Ecto neural progenitor cell (in vitro differentiated cells): ENCODE results near the gene ADAMTSL1.

ENCODE experiments used
- DNase-seq: peaks from one replicate; pipeline ENCODE4 v3.0.0-alpha.2; 2018; ENCODE audit warnings: low spot score

Gene ADAMTSL1

DNA sequence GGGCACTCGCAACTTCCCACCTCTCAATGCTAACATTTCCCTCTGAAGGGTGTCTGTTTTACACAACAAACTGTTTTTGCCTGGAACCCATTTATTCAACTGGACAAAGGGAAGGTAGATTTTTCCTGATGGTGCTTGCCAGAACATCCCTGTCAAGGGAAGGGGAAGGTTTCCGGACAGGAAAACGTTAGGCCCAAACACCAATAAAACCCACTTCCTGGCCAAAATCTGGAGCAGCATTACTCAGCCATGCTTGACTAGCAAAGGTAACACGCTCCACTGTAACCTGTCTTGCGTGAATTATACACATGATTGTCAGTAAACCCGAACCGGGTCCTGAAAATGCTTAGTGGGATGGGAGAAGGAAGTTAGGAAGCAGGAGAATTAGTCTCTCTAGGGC is 468.8 kb downstream of the ADAMTSL1 start:
- DNase-seq, result no peak

- DNase-seq, result no peak
Measured at GRCh38 chr9:18947892-18948339, 474.0 kb downstream of the ADAMTSL1 start.

DNA sequence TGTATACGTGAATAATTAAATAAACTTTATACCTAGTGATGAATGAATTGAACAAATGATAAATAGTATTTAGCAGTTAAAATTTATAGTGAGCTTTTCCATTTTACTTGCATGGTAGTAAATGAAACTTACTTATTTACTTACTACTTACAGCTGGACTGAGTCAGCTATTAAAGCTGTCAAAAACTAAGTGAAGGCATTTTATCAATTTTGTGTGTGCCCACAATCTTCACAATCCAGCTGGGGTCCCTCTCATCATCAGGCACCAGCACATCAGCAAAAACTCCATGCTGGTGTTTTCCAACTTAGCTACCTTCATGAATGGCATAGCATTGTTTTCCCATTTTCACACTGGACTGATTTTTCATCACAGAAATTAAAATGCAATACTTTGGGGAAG is 478.0 kb downstream of the ADAMTSL1 start:
- no peak for DNase-seq

GRCh38 chr9:18955626-18956025 is 481.7 kb downstream of the ADAMTSL1 start:
- no peak for DNase-seq
